GM19452 (cell line): Measurements from ENCODE around the gene UTY.
"Not testable (repeated sequence)": the region's sequence is repeated elsewhere in the genome, so short reads cannot be mapped to it uniquely, and the experiment has no call there.

ENCODE experiments used
- ATAC-seq: cut with Tn5 transposase; IDR thresholded peaks from one replicate; pipeline ENCODE4 v1.9.1; 2021; ENCODE audit not compliant: unreplicated experiment

The UTY gene

DNA sequence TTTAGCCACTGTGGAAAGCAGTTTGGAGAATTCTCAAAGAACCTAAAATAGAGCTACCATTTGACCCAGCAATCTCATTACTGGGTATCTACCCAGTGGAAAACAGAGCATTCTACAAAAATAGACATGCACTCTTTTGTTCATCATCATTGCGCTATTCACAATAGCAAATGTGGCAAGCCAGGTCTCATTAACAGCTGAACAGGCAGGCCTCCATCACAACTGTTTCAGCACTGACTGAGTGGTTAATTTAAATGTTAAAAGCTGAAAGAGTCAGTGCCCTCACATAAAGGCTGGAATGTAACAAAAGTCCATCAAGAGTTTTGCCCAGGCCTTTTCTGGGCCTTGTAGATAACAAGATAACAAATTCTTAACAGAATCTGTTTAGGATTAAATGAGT is 166.9 kb downstream of the UTY start:
- no peak for ATAC-seq

DNA sequence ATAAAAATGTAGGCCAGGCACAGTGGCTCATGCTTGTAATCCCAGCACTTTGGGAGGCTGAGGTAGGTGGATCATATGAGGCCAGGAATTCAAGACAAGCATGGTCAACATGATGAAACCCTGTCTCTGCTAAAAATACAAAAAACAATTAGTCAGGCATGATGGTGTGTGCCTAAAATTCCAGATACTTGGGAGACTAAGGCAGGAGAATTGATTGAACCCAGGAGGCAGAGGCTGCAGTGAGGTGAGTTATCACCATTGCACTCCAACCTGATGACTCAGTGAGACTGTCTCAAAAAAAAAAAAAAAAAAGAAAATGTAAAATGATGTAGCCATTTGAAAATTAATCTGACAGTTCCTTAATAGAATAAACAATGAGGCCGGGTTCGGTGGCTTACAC is 171.9 kb downstream of the UTY start:
- no peak for ATAC-seq

DNA sequence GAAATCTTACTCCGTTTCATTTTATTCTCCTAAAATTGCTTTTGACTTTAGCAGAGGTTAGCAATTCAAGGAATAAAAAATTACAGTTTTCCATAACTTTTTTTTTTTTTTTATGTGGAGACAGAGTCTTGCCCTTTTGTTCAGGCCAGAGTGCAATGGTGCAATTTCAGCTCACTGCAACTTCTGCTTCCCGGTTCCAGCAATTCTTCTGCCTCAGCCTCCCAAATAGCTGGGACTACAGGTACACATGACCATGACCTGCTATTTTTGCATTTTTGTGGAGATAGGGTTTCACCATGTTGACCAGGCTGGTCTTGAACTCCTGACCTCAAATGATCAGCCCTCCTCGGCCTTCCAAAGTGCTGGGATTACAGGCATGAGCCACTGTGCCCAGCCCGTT is 179.0 kb downstream of the UTY start:
- ATAC-seq, result no peak

DNA sequence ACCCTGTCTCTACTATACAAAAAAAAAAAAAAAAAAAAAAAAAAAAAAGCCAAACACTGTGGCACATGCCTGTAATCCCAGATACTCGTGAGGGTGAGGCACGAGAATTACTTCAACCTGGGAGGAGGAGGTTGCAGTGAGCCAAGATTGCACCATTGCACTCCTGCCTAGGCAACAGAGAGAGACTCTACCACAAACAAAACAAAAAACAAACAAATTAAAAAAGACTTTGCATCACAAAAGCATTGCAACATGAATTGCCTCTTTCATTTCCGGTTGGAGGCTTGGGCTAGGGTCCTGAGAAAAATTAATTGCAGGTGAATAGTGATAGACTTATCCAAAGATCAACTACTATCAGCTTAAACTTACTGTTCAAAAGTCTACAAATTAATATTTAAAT is 180.4 kb downstream of the UTY start:
- no peak for ATAC-seq

DNA sequence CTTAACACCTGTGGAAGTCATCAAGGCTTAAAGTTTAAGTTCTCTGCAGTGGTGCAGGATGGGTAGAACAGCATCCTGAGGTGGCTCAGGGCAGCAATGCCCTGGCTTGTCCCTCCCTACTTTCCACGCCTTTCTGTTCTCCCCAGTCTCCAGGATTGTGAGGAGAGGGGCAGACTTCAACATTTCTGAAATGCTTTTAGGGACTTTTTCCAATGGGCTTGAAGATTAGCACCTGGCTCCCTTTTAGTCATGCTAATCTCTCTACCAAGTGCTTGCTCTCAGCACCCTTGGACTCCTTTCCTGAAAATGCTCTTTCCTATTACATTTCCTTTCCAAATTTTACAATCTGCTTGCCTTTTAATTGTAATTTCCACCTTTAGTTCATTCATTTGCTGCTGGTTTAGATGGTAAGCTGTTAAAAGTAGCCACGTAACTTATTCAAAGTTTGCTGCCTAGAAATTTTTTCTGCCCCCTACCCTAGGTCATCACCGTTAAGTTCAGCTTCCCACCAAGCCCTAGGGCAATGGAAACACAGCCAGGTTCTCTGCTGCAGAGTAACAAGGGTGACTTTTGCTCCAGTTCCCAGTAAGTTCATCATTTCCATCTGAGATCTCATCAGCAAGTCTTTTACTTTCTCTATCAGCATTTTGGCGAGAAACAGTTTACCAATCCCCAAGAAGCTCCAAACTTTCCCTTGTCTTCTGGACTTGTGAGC is 183.5 kb downstream of the UTY start:
- no peak for ATAC-seq

DNA sequence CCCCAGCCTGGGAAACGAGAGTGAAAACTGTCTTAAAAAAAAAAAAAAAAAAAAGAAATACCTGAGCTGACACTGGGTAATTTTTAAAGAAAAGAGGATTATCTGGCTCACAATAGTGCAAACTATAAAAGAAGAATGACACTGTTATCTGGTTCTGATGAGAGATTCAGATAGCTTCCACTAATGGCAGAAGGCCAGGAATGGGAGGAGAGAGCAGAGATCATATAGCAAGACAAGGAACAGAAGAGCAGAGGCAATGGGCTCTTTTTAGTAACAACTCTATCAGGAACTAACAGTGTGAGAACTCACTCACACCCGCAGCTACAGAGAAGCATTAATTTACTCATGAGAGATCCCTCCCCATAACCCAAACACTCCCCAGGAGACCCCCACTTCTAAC is 184.8 kb downstream of the UTY start:
- ATAC-seq, result no peak

DNA sequence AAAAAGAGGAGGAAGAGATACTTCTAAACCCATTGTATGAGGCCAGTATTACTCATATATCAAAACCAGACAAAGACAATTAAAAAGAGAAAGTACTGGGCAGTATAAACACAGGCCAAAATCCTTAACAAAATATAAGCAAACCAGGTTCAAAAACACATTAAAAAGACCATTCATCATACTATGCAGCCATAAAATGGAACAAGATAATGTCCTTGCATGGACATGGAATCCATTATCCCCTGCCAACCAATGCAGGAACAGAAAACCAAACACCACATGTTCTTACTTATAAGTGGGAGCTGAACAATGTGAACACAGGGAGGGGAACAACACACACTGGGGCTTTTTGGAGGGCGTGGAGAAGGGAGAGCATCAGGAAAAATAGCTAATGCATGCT is 188.6 kb downstream of the UTY start:
- ATAC-seq, result no peak

DNA sequence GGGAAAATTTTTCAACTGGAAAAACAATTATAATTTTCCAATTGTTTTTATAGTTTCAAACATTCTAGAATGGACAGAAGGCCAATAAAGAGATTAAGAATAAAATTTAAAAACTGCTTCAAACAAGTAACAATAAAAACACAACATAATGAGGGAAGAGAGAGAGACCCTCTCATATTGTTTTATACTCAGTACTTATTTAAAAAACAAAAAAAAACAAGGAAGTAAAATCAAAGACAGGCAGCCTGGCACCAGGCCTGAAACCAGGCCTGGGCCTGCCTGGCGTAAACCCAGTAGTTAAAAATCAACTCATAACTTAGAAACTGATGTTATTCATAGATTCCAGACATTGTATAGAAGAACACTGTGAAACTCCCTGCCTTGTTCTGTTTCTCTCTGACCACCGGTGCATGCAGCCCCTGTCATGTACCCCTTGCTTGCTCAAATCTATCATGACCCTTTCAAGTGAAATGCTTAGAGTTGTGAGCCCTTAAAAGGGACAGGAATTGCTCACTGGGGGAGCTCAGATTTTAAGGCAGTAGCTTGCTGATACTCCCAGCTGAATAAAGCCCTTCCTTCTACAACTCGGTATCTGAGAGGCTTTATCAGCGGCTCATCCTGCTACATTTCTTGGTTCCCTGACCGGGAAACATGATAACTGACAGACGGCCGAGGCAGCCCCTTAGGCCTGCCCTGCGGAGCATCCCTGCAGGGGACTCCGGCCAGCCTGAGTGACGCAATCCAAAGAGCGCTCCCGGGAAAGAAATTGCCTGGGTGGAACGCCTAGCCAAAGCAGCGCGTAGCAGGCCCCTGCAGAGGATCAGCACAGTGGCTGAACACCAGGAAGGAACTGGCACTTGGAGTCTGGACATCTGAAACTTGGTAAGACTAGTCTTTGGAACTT is 197.4 kb downstream of the UTY start:
- not testable (repeated sequence) for ATAC-seq

DNA sequence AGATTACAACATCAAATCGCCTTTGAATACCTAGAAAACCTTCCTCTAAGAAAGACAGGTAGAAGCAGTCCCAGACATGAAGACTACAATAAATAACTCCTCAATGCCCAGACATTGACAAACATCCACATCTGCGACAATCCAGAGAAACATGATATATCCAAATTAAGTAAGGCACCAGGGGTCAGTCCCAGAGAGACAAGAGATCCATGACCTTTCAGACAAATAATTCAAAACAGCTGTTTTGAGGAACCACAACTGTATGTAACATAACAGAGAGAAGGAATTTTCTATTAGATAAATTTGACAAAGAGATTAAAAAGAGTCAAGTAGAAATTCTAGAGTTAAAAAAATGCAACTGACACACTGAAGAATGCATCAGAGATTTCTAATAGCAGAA is 200.3 kb downstream of the UTY start:
- ATAC-seq, result no peak

DNA sequence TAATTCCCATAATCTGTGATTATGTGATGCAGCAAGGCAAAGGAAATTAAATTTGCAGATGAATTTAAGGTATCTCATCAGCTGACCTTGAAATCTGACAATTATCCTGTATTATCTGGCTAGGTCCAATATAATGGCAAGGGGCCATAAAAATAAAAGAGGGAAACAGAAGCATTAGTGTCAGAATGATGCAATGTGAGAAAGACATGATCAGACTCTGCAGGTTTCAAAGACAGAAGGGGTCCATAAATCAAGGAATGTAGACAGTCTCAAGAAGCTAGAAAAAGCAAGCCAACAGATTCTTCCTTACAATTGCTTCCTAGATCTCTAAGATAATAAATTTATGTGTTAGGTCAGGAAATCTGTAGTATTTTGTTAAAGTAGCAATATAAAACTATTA is 208.1 kb downstream of the UTY start:
- no peak for ATAC-seq

DNA sequence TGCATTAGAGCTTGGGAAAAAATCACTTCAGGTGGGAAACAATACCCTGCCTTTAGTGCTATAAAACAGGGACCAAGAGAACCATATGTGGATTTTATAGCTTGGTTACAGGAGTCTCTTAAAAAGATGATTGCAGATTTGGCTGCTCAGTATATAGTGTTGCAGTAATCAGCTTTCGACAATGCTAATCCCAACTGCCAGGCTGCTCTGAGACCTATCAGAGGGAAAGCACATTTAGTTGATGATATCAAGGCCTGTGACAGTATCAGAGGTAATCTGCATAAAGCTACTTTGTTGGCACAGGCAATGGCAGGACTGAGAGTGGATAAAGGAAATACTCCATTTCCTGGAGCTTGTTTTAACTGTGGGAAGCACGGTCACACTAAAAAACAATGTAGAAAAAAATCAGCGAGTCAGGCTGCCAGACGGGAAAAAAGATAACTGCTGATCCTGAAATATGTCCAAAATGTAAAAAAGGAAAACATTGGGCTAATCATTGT is 225.8 kb downstream of the UTY start:
- not testable (repeated sequence) for ATAC-seq

DNA sequence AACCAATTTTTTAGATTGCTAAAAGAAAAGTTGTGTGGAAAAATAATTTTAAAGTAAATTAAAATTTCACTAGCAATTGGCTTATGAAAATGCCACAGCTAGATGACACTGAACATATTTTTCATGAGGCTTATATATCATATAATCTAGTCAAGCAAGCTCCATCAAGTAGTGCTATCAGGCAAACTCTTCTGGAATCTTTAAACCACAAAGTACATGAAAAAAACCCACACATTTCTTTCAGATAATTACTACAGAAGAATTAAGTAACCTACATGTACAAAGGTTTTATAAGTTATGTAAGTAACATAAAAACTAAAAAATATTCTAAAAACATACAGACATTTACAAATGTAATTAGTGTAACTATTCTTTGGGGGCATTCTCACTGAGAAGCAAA is 229.4 kb downstream of the UTY start:
- no peak for ATAC-seq

DNA sequence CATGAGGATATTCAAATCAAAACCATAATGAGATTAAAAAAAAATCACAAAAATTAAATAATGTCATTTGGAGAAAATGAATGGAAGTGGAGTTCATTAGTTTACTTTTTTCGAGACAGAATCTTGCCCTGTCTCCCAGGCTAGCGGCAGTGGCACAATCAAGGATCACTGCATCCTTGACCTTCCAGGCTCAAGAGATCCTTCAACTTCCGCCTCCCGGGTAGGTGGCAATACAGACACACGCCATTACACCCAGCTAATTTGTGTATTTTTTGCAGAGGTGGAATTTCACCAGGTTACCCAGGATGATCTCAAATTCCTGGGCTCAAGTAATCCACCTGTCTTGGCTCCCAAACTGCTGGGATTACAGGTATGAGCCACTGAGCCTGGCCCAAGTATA is 236.1 kb downstream of the UTY start:
- ATAC-seq, result no peak

DNA sequence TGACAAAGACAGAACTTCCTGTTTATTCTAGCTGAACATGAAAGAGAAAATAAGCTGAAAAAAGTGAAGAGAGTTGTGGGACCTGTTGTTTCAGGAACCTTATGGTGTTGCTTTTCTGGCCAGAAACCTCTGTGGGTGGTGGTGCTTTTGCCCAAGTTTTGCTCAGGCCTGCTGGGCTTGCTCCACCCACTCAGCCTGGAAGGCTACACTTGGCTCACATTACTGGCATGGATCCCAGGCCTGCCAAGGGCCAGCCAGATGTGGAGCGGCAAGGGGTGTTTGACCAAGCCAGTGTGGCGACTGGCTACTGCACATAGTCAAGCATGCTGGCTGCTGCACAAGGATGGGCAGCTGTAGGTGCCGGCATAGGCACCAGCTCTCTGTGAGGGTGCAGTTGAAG is 245.9 kb downstream of the UTY start:
- ATAC-seq, result no peak

DNA sequence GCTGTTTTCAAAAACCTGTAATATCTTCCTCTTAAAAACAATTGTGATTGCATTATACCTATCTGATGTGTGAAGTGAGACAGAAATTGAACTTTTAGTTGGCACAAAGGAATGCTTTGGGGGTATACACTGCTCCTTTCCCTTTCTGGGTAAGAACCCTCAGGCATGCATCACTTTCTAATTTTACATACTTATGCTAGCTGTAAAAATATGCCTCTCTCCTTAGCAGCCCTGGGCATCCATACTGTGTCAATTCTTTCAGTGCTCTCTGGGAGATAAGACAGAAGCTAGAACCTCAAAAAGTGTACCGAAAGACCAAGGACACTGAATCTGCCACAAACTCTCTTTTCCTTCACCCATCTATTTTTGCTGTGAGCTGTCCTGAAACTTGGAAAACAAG is 246.7 kb downstream of the UTY start:
- ATAC-seq, result no peak

DNA sequence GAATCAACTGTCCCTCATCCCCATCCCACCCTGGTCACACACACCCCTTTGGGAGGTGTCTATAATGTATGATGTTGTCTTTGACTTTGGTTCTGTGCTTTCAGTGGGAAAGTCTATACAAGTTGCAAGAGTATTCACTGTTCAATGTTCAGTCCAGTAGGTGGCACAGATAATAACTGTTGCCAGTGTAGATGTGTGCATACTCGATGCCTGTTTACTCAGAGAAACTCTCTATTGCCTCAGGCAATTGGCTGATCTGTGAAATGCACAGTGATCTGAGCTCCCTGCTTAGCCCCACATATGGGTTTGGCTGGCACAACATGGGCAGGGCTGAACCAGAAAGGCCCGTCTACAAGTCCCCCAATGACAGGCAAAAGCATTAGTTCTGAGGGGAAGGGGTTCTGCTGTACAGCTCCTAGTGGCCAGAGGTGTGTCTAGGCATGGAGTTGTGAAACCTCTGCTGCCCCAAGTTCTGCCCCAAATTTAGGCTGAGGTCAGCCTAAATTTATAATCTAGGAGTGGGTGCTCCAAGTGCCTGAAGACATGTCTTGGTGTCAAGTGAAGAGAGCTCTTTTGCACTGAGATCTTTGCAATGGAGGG is 252.4 kb downstream of the UTY start:
- no peak for ATAC-seq

DNA sequence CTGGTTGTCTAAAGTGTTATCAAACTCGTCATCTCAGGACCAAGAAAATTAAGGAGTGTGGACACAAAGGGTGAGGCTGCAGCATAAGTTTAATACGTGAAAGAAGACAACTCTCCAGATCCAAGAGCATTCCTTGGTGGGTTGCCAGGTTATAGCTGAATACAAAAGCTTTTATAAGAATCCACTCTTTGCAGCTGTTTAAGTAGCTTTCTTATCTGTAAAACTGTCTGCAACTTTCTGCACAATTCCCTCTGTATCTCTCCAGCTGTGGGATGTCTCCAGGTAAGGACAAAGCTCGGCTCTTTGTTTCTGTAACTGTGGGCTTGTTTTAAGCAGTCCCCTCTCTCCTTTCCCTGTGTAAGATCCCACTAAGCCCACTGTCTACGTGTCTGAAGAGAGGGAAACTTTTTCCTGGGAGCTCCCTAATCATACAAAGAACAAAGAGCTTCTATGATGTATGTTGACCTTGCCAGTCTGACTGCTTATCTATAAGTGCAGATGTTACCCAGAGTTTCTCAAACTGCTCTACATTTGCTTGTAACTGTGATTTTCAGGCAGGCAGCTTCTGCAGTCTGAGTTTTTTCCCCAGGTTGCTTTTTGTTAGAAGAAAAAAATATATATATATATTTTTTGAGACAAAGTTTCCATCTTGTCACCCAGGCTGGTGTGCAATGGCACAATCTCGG is 268.7 kb downstream of the UTY start:
- no peak for ATAC-seq

DNA sequence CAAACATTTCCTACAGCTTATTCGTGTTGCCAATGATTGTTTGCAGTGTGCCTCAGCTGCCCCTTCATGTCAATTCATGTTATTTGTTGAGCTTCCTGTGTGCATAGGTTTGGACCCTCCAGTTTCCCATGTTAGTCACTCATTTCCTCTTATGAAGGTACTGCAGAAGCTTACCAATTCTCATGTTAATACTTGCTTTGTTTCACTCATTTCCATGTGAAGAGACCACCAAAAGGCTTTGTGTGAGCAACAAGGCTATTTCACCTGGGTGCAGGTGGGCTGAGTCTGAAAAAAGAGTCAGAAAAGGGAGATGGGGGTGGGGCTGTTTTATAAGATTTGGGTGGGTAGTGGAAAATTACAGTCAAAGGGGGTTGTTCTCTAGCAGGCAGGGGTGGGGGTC is 274.6 kb downstream of the UTY start:
- no peak for ATAC-seq
